ENCODE measurements around the gene FXN. TPM values are rescaled to one million over a fixed set of nuclear protein-coding genes. Genes with fewer than 3 reads are reported as not detected.

Gene FXN
- total and polyA plus RNA-seq, 2 donors (not counting 3 experiments of a cell fraction or from before 2014, with no cell fraction given), result 18.2 to 21.2 TPM

- ChIA-PET POLR2A (no interaction called here), CTCF (interaction anchor here (5.0 kb wide), 1 partner anchor 160 kb away, joined by 63 read pairs; no protein-coding TSS in a partner anchor)
- Histone ChIP-seq H3K9me1 (replicated peaks; ENCODE audit: control insufficient read depth, extremely low read depth, insufficient read depth, low read length) (no peaks in the 10 kb centered on the region), H3K79me2 (ENCODE audit: control insufficient read depth, insufficient read depth, low read length) (peaks cover 19% of the 10 kb centered on the region), H3K36me3 (ENCODE audit: control insufficient read depth in 2 of 2, extremely low read depth in 1 of 2, insufficient read depth in 2 of 2, low read length in 2 of 2) (no peaks in the 10 kb centered on the region), H3K4me3 (replicated peaks in 1 of 3; ENCODE audit: insufficient read depth in 1 of 3, low read depth in 1 of 3, low read length in 3 of 3) (no peak overlapping the region), H3K4me1 (ENCODE audit: control insufficient read depth, extremely low read depth, insufficient read depth, low read length) (peaks cover 18% of the 10 kb centered on the region), H4K20me1 (replicated peaks; ENCODE audit: control insufficient read depth, extremely low read depth, insufficient read depth, low read length) (no peaks in the 10 kb centered on the region), H3K4me2 (ENCODE audit: insufficient read depth, low read length) (no peak overlapping the region), H3K27ac (ENCODE audit: insufficient read depth, low read depth, low read length) (no peak overlapping the region), H2AFZ (ENCODE audit: low read depth, low read length) (no peak overlapping the region), H3K27me3 (ENCODE audit: control insufficient read depth in 2 of 2, insufficient read depth in 2 of 2, low read length in 2 of 2) (no peaks in the 10 kb centered on the region), H3K9me3 (replicated peaks; ENCODE audit: control insufficient read depth, insufficient read depth, low read length) (no peaks in the 10 kb centered on the region), H3K9ac (replicated peaks; ENCODE audit: extremely low read depth, insufficient read depth, low read length) (no peak overlapping the region)
- DNase-seq (ENCODE audit: low read depth, low spot score) (no peak), FAIRE-seq (no peak)
- dilution Hi-C loops (cut with MboI; ENCODE audit: extremely low pct_ligation_motif_present, low sequenced_read_pairs) (no loop called here), intact Hi-C loops (cut with micrococcal nuclease) (no loop called here)
- no TSS peak for BruUV-seq (replicated peaks)
- TF ChIP-seq MYC (IDR thresholded peaks at IDR 0.05; ENCODE audit: low read depth, low read length) (no peak), CTCF (IDR thresholded peaks at IDR 0.05; ENCODE audit: extremely low read depth in 1 of 2, insufficient read depth in 1 of 2, low read depth in 1 of 2, low read length in 2 of 2) (no peak), POLR2AphosphoS5 (IDR thresholded peaks at IDR 0.05; ENCODE audit: insufficient read depth, low read depth, low read length) (no peak), MAX (IDR thresholded peaks at IDR 0.05; ENCODE audit: insufficient read depth, insufficient read length) (no peak), GATA2 (IDR thresholded peaks at IDR 0.05; ENCODE audit: insufficient read depth, insufficient read length, low read depth, low read length) (no peak), JUN (IDR thresholded peaks at IDR 0.05; ENCODE audit: borderline replicate concordance, insufficient read depth, insufficient read length, low read depth) (no peak), POLR2A (IDR thresholded peaks at IDR 0.05; ENCODE audit: low read depth, low read length) (no peak), EZH2 (IDR thresholded peaks at IDR 0.05; ENCODE audit: borderline replicate concordance, low read depth, low read length, severe bottlenecking) (no peak), FOS (IDR thresholded peaks at IDR 0.05; ENCODE audit: borderline replicate concordance, insufficient read depth, low read length) (no peak)
Measured at GRCh38 chr9:69034071-69034470, 1.5 kb upstream of the FXN start.
